NOMO-1 treated with DMSO at 0.1 percent for 48 hours (cell line): ENCODE results near the gene GALNT1.

Experiments
- DNase-seq: peaks from one replicate; lab custom pipeline; 2025; ENCODE audit not compliant: unreplicated experiment; lab: John Stamatoyannopoulos, UW

GALNT1 gene

GRCh38 chr18:35616664-35617423 is 35.3 kb downstream of the GALNT1 start:
- peak; percentile 97 for DNase-seq

GRCh38 chr18:35617865-35618264 is 36.3 kb downstream of the GALNT1 start:
- no peak for DNase-seq

GRCh38 chr18:35618289-35618688 is 36.7 kb downstream of the GALNT1 start:
- DNase-seq = no peak

GRCh38 chr18:35618696-35619095 is 37.2 kb downstream of the GALNT1 start:
- DNase-seq = no peak

DNA sequence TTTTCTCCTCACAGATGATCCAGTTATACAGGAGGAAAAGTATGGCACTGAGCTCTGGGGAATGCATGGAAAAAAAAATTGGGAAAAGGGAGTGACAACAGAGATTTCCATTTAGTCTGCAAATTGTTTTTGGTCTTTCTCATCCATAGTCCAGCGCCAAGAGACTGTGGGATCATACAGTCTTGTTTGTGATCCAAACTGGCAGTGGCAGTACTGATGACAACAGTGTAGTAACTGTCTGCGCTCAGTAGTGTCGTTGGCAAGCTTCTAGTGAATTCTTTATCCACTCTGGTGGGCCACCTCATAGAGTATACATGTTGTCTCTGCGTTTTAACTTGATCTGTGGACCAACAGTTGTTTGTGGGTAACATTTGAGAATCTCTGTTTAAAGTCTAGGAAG is 37.9 kb downstream of the GALNT1 start:
- no peak for DNase-seq

GRCh38 chr18:35619941-35620340 is 38.4 kb downstream of the GALNT1 start:
- DNase-seq = no peak

GRCh38 chr18:35620765-35621164 is 39.2 kb downstream of the GALNT1 start:
- DNase-seq = no peak

DNA sequence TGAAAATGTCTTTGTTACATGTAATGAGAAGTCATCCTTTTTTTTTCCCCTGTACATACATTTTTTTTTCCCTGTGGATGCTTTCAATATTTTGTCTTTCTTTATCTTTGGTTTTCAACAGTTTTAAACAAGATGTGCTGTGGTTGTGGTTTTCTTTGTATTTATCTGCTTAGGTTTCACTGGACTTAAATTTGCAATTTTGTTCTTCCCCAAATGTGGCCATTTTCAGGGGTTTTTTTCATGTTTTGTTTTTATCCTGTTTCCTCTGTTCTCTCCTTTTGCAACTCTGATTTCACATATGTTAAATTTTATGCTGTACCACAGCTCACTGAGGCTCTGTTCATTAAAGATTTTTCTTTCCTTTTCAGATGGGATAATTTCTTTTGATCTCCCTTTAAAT is 41.7 kb downstream of the GALNT1 start:
- peak; percentile 8 for DNase-seq

DNA sequence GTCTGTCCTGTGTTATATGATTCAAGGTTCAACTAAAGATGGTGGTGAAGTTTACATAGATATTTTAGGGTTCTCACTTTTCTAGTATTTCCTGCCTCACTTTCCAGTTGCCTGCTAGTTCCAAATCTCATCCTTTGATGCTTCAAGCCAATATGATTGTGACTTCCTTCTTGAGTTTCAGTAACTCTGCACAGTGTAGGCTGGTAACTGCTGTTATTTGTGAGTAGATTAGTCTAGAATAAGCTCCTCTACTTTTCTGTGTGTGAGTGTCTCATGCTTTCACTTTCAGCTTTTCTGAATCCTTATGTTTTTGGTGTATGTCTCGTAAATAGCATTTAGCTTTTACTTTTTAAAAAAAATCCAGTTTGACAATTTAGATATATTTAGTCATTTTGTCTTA is 42.6 kb downstream of the GALNT1 start:
- DNase-seq = no peak

DNA sequence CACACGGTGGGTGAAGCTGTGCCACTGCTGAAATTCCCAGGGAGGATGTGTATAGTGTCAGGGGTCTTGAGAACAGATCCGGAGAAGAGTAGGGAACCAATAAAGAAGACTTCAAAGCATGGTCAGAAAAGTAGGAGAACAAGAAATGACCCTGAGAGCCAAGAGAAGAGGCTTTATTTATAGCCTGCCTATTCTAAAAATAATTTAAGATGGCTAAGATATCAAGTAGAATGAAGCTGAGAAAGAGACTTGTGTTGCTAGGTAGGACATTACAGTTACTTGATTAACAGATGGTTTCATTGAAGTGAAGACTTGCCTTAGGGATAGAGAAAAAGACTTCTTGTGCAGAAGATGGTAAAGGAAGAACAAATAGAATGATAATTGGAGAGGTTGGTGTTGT is 43.7 kb downstream of the GALNT1 start:
- DNase-seq = no peak

- DNase-seq = no peak
Observed at GRCh38 chr18:35633761-35634160, 52.2 kb downstream of the GALNT1 start.

GRCh38 chr18:35634323-35634722 is 52.8 kb downstream of the GALNT1 start:
- no peak for DNase-seq

- no peak for DNase-seq
Observed at GRCh38 chr18:35635170-35635569, 53.6 kb downstream of the GALNT1 start.

DNA sequence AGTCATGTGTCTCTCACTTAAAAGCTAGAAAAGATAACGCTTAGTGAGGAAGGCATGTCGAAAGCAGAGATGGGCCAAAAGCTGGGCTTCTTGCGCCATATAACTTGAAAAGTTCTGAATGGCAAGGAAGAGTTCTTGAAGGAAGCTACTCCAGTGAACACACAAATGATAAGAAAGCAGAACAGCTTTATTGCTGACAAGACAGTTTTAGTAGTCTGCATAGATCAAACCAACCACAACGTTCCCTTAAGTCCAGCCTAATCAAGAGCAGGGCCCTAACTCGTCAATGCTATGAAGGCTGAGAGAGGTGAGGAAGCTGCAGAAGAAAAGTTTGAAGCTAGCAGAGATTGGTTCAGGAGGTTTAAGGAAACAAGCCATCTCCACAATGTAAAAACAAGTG is 55.7 kb downstream of the GALNT1 start:
- DNase-seq = no peak

DNA sequence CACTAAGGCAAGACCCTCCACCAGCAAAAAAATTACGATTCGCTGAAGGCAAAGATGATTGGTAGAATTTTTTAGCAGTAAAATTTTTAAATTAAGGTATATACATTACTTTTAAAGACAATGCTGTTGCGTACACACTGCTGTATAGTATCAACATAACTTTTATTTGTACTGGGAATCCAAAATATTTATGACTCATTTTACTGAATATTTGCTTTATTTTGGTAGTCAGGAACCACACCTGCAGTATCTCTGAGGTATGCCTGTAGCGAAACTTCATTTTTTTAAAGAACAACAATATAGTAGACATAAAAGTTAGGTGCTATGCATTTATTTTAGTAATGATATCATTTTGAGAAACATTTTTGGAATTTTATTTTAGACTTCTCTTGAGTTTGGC is 57.8 kb downstream of the GALNT1 start:
- DNase-seq = no peak

DNA sequence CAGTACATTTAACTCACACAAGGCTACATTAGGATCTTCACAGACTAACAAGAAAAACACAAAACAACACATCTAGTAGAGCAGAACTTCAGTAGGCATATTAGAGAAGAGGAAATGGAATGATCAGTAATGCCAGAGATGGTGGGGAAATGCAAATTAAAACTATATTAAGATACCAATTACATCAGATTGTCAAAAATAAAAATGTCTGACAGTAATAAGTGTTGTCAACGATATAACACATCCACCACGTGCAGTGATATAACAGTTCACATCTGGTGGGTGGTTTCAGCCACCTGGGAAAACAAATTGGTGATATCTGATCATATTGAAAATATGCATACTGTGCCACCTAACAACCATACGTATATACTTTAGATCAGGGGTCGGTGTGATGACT is 59.9 kb downstream of the GALNT1 start:
- no peak for DNase-seq

- no peak for DNase-seq
Observed at GRCh38 chr18:35641916-35642315, 60.4 kb downstream of the GALNT1 start.

DNA sequence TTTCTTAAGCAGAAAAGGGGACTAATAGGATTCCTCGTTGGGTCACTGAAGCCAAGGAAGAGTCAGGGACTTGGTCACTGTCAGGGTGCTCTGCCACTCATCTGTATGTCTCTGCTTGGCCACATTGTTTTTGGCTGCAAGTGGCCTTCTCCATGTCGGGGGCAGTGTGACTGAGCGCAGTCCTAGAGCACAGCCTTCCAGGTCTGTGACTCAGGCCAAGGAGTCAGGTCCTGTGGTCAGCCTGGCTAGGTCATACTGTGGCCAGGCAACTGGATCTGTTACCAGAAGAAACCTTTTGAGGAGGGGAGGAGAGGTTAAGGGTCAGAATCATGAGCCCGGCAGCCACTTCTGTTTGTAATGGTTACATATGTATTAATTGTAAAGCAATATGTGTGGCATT is 61.3 kb downstream of the GALNT1 start:
- DNase-seq = no peak

DNA sequence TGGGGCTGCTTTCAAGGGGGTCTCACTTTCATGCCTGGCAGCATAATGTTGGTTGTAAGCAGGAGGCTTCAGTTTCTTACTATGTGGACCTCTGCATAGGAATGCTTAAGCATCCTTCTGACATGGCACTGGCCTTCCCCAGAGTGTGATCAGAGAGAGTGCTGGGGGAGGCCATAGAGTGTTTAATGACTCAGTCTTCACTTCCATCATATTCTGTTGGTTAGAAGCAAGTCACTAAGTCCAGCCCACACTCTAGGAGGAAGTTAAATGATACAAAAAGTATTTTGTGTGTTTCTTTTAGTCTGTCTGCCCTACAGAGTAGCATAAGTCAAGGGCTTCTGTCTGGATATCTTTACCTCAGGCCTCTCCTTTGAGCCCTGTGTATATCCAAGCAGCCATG is 64.9 kb downstream of the GALNT1 start:
- no peak for DNase-seq

DNA sequence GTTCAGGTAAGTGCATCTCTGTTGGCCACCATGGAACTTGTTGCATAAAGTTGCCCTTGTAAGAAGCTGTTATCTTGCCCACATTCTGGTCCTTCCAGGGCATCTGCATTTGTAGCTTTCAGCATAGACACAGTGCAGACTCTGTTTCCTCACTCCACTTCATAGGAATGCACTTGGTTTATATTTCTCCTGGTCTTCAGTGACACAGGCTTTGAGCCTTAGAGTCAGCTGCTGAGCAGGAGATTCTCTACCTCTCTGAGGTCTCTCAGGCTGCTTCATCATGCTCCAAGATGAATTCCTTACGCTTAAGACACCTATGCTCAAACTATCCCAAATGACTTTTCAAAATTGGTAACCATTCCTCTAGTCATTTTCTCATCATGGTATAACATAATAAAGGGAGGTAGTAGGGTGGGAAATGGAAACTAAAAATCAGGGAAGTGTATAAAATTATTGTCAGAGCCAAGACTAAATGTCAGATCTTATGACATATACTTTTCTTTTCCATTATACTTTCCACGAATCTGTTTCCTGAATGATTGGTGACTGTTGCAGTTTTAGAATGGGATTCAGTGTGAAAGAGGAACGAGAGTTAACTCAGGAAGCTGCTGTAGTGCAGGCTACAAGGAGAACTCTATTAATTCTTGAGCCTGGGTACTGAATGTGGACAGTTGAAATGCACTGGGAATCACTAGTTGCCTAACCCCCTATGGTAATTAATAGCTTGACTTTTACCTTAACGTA is 72.0 kb downstream of the GALNT1 start:
- no peak for DNase-seq

- DNase-seq = no peak
Observed at GRCh38 chr18:35658112-35658511, 76.6 kb downstream of the GALNT1 start.

GRCh38 chr18:35661483-35662146 is 80.1 kb downstream of the GALNT1 start:
- no peak for DNase-seq
